H1 (cell line): ENCODE measurements around the gene PRDX2. TPM values are rescaled to one million over a fixed set of nuclear protein-coding genes. Genes with fewer than 3 reads are reported as not detected.

Source experiments
- ASH2L ChIP-seq: fragments of 200-600, 300-600 bp; sonication (generic); IDR thresholded peaks from one replicate; pipeline ENCODE4 v1.7.1; 2017; ENCODE audit warnings: low read length
- CBX5 ChIP-seq: fragments of 300-800, 300-1000 bp; sonication (generic); IDR thresholded peaks from 2 replicates; pipeline ENCODE4 v1.7.1; 2016; ENCODE audit warnings: antibody characterized with exemption, low read length, low read depth
- CHD1 ChIP-seq: IDR thresholded peaks from 2 replicates; pipeline ENCODE4 v1.6.1; 2012; ENCODE audit warnings: low read depth, low read length, improper control_type of control experiment
- CTCF ChIP-seq, 3 experiments: IDR thresholded peaks; 1 replicate in 2 of 3; 2 replicates in 1 of 3; pipeline versions ENCODE4 v1.5.1 to v1.6.1; 2011; ENCODE audit warnings: low read length in 3 of 3, mild to moderate bottlenecking in 3 of 3, inconsistent platforms in 2 of 3, low read depth in 1 of 3, moderate library complexity in 1 of 3; ENCODE audit not compliant: insufficient read depth in 1 of 3; ENCODE audit errors: control extremely low read depth in 1 of 3
- E2F6 ChIP-seq: IDR thresholded peaks from 2 replicates; pipeline ENCODE4 v1.6.1; 2012; ENCODE audit warnings: inconsistent platforms
- EZH2 ChIP-seq: fragments of 200-600 bp; sonication (generic); IDR thresholded peaks from 2 replicates; pipeline ENCODE4 v1.7.1; 2012; ENCODE audit warnings: low read depth, mild to moderate bottlenecking, moderate library complexity, low read length, inconsistent platforms; ENCODE audit not compliant: severe bottlenecking
- FOSL1 ChIP-seq: IDR thresholded peaks from 2 replicates; pipeline ENCODE4 v1.6.1; 2011; ENCODE audit warnings: mild to moderate bottlenecking, low read depth, low read length, moderate library complexity; ENCODE audit not compliant: insufficient read depth
- GTF2F1 ChIP-seq: IDR thresholded peaks from 2 replicates; pipeline ENCODE4 v1.6.1; 2012; ENCODE audit warnings: low read depth, low read length, improper control_type of control experiment, borderline replicate concordance
- HDAC2 ChIP-seq, 2 experiments: fragments of 300-600 bp in 1 of 2; sonication (generic) in 1 of 2; IDR thresholded peaks; 2 replicates each; pipeline ENCODE4 v1.6.1; 2011 to 2012; ENCODE audit warnings: low read depth in 2 of 2, low read length in 2 of 2, mild to moderate bottlenecking in 2 of 2, moderate library complexity in 2 of 2, borderline replicate concordance in 1 of 2, inconsistent platforms in 1 of 2
- KDM4A ChIP-seq: IDR thresholded peaks from one replicate; pipeline ENCODE4 v1.7.1; 2012; ENCODE audit warnings: low read depth, mild to moderate bottlenecking, moderate library complexity, low read length, inconsistent platforms; ENCODE audit not compliant: severe bottlenecking
- MAX ChIP-seq: IDR thresholded peaks from 2 replicates; pipeline ENCODE4 v1.6.1; 2012; ENCODE audit warnings: inconsistent platforms
- POLR2A ChIP-seq, 2 experiments: IDR thresholded peaks; 1 replicate in 1 of 2; 2 replicates in 1 of 2; pipeline ENCODE4 v1.6.1; 2011; ENCODE audit warnings: low read depth in 2 of 2, low read length in 2 of 2, mild to moderate bottlenecking in 2 of 2; ENCODE audit errors: control extremely low read depth in 1 of 2
- POLR2AphosphoS5 ChIP-seq: IDR thresholded peaks from 2 replicates; pipeline ENCODE4 v1.6.1; 2011; ENCODE audit warnings: low read depth, low read length
- RNF2 ChIP-seq: fragments of 200-900, 300-1000 bp; sonication (generic); IDR thresholded peaks from 2 replicates; pipeline ENCODE4 v1.7.1; 2016; ENCODE audit warnings: borderline replicate concordance, low read depth, mild to moderate bottlenecking, antibody characterized with exemption, low read length; ENCODE audit not compliant: poor library complexity, severe bottlenecking; ENCODE audit errors: missing control alignments
- SIX5 ChIP-seq: IDR thresholded peaks from 2 replicates; pipeline ENCODE4 v1.6.1; 2011; ENCODE audit warnings: mild to moderate bottlenecking, low read depth, low read length
- SP2 ChIP-seq: IDR thresholded peaks from 2 replicates; pipeline ENCODE4 v1.6.1; 2012; ENCODE audit warnings: mild to moderate bottlenecking, low read length, inconsistent platforms
- SRF ChIP-seq: IDR thresholded peaks from 2 replicates; pipeline ENCODE4 v1.6.1; 2011; ENCODE audit warnings: mild to moderate bottlenecking, low read depth, low read length, moderate library complexity
- SUZ12 ChIP-seq: fragments of 200-600 bp; sonication (generic); IDR thresholded peaks from 2 replicates; pipeline ENCODE4 v1.6.1; 2012; ENCODE audit warnings: mild to moderate bottlenecking, inconsistent platforms, low read length, moderate library complexity, mixed read lengths
- TAF7 ChIP-seq: optimal IDR thresholded peaks from 2 replicates; pipeline ENCODE3; 2011; ENCODE audit warnings: low read depth, mild to moderate bottlenecking, inconsistent platforms, low read length, moderate library complexity, borderline replicate concordance
- TBP ChIP-seq: IDR thresholded peaks from 2 replicates; pipeline ENCODE4 v1.6.1; 2011; ENCODE audit warnings: low read depth, low read length, improper control_type of control experiment
- polyA plus RNA-seq, 7 experiments: library from polyadenylated mRNA; depleted of rRNA in 3 of 7; stranded (reverse) in 5 of 7; unstranded in 2 of 7; fragments of >200 nt in 5 of 7; fragments of 200-250 nt in 2 of 7; gene quantifications; 1 replicate in 5 of 7; 2 replicates in 1 of 7; 4 replicates in 1 of 7; pipeline versions ENCODE4 v1.2.1 to v1.2.3, GENCODE V29; 2011 to 2013; ENCODE audit warnings: missing spikeins in 2 of 7, mixed read lengths in 2 of 7
- total RNA-seq: library from RNA; stranded (reverse); fragmentation: NEBNext Ultra II Directional; extraction: Animal tissue kit (Norgen Biotek cat#: 25700); gene quantifications from 2 replicates; pipeline ENCODE4 v1.2.1, GENCODE V29; 2021

Gene PRDX2
- total and polyA plus RNA-seq, 2 of the 8 experiments (the other 6 are each of a cell fraction or from before 2014, with no cell fraction given) = 380 to 748 TPM

DNA sequence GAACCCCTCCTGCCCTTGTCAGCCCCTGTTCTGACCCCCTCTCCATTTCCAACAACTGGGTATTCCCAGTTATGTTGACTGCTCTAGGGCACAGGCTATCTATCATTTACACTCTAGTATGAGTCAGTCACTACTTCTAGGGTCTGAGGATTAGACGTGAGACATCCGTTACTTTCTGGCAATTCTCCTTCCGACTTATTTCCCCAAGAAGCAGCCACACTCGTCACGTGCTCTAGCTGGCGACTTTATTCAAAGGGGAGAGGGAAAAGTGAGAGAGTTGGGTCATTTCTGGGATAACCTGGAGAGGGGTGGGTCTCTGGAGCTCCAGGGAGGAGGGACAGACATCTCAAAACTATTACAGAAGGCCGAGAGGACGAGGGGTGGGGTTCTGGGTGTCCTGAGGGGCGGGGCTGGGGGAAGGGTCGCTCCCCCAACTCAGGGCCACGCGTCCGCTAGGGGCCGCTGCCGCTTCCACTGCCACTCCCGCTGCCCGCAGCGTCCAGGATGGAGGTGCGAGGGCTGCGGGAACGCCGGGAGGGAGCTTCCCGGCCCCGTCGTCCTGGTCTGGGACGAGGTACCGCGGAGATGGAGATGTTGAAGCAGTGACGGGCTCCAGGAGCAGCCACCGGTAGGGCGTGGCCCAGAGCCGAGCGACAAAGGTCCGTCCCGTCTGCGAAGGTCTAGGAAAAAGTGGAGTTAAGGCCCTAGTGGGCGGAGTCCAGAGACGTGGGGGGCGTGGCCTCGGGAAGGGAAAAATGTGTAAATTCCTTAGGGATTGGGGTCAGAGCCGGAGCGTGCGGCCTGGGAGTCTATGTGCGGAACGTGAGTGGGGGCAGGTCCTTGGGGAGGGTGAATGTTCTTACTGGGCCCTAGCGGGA is 23.9 kb upstream of the PRDX2 start (continued):
- no peak for TF ChIP-seq TAF7
- peak; percentile 73 for TF ChIP-seq KDM4A
- no peak for TF ChIP-seq CBX5
- TF ChIP-seq HDAC2 (IDR thresholded peaks at IDR 0.05; ENCODE audit: borderline replicate concordance in 1 of 2, low read depth in 2 of 2, low read length in 2 of 2) = no peak
- TF ChIP-seq E2F6 = peak; percentile 88
- TF ChIP-seq SIX5 = no peak
- no peak for TF ChIP-seq RNF2
- no peak for TF ChIP-seq SP2
- peak in 1 of 2 experiments; percentile 65; a peak in 1 of 3 replicates for TF ChIP-seq POLR2A (IDR thresholded peaks at IDR 0.05; ENCODE audit: control extremely low read depth in 1 of 2, low read depth in 2 of 2, low read length in 2 of 2)
- no peak for TF ChIP-seq FOSL1
- no peak for TF ChIP-seq SUZ12
- TF ChIP-seq CTCF (IDR thresholded peaks at IDR 0.05; ENCODE audit: control extremely low read depth in 1 of 3, insufficient read depth in 1 of 3, low read depth in 1 of 3, low read length in 3 of 3) = peak; percentile 76 to 81 (median 77)
- TF ChIP-seq GTF2F1 = no peak
- no peak for TF ChIP-seq CHD1
- no peak for TF ChIP-seq EZH2
- TF ChIP-seq POLR2AphosphoS5 = peak; percentile 39; the same call in 1 of the 2 replicates
- peak; percentile 6; the same call in 1 of the 2 replicates for TF ChIP-seq TBP
- peak; percentile 75 for TF ChIP-seq ASH2L
- TF ChIP-seq SRF = no peak
- peak; percentile 88 for TF ChIP-seq MAX
